NB4 (cell line): ENCODE measurements around the gene DNAJC5.
"Not testable (repeated sequence)": the region's sequence is repeated elsewhere in the genome, so short reads cannot be mapped to it uniquely, and the experiment has no call there.

Experiments
- DNase-seq: peaks from one replicate; pipeline ENCODE4 v3.0.0; 2010; ENCODE audit warnings: low read depth
- H3K4me3 ChIP-seq: one replicate; pipeline ENCODE4 v1.5.1; 2011; ENCODE audit warnings: mild to moderate bottlenecking, low read depth, low read length, moderate library complexity
- MYC ChIP-seq: IDR thresholded peaks from 2 replicates; pipeline ENCODE4 v1.6.1; 2011; ENCODE audit warnings: low read depth, low read length
- POLR2A ChIP-seq: IDR thresholded peaks from 2 replicates; pipeline ENCODE4 v1.6.1; 2011; ENCODE audit warnings: mild to moderate bottlenecking; ENCODE audit not compliant: insufficient read length; ENCODE audit errors: extremely low read depth
- TF ChIP-seq, protein P1 (sequence below): IDR thresholded peaks from 2 replicates; pipeline ENCODE4 v1.6.1; 2011; ENCODE audit warnings: low read depth, low read length
- TF ChIP-seq, protein P2 (sequence below): IDR thresholded peaks from one replicate; pipeline ENCODE4 v1.5.1; 2012; ENCODE audit warnings: low read depth, low read length

DNAJC5 gene

DNA sequence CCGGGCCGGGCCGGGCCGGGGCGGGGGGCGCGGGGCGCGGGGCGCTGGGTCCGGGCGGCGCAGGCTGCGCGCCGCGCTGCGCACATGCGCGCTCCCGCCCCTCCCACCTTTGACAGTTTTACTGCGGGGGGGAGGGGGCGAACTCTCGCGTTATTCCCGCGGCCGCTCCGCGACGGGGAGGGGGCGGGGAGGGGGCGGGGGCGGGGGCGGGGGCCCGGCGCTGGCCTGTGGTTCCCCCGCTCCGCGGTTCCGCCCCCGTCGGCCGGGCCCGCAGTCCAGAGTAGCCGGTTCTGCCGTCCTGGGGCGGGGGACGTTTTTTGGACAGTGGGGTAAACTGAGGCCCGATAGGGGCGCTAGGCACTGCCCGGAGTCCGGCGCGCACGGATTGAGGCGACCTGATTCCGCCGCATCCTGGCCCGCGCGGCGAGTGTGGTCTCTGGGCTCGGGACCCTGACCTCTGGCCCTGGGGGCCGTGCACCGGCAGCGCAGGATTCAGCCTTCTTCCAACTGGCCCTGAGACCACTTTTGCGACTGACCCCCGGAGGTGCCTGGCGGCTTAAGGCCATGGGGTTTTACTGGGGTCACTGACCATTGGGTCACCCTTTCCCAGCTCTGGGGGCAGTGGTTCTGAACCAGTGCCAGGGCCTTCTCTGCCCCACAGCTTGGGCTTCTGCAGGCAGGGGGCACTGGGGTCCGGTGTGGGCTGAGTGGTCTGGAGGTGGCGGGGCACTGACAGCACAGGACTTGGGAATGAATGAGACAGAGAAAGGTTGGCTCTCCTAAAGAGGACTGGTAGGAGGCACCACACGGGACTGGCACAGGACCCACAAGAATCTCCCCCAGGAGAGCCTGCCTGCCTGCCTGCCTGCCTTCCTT is 75.2 kb downstream of the DNAJC5 start, which contains the start of gene ZNF512B:
ZNF512B (minus strand) TSS at position 93 of the 876 bp plus-strand sequence. CDS start 1,980 bp downstream, outside the sequence.
- TF ChIP-seq MYC (peak; percentile 65; the same call in 1 of the 2 replicates), POLR2A (no peak)
- TF ChIP-seq, protein P1, sequence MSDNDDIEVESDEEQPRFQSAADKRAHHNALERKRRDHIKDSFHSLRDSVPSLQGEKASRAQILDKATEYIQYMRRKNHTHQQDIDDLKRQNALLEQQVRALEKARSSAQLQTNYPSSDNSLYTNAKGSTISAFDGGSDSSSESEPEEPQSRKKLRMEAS, result peak; percentile 82
- TF ChIP-seq, protein P2, sequence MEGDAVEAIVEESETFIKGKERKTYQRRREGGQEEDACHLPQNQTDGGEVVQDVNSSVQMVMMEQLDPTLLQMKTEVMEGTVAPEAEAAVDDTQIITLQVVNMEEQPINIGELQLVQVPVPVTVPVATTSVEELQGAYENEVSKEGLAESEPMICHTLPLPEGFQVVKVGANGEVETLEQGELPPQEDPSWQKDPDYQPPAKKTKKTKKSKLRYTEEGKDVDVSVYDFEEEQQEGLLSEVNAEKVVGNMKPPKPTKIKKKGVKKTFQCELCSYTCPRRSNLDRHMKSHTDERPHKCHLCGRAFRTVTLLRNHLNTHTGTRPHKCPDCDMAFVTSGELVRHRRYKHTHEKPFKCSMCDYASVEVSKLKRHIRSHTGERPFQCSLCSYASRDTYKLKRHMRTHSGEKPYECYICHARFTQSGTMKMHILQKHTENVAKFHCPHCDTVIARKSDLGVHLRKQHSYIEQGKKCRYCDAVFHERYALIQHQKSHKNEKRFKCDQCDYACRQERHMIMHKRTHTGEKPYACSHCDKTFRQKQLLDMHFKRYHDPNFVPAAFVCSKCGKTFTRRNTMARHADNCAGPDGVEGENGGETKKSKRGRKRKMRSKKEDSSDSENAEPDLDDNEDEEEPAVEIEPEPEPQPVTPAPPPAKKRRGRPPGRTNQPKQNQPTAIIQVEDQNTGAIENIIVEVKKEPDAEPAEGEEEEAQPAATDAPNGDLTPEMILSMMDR, result no peak
- peak; percentile 76 for DNase-seq

DNA sequence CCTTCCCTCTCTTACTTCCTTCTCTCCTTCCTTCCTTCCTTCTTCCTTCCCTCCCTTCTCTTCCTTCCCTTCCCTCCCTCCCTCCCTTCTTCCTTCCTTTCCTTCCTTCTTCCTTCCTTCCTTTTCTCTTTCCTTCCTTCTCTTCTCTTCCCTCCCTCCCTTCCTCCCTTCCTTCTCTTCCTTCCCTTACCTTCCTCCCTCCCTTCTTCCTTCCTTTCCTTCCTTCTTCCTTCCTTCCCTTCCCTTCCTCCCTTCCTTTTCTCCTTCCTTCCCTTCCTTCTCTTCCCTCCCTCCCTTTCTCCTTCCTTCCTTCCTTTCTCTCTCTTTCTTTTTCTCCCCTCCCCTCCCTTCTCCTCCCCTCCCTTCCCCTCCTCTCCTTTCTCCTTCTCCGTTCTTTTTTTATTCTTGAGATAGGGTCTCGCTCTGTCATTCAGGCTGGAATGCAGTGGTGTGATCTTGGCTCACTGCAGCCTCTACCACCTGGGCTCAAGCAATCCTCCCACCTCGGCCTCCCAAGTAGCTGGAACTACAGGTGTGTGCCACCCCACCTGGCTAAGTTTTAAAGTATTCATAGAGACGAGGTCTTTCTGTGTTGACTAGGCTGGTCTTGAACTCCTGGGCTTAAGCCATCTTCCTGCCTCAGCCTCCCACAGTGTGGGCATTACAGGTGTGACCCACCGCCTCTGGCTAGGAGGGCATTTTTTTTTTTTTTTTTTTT is 75.9 kb downstream of the DNAJC5 start:
- H3K4me3 ChIP-seq, result no peak overlapping the region
- TF ChIP-seq POLR2A (no peak), MYC (no peak)
- TF ChIP-seq, protein P1, result no peak
- TF ChIP-seq, protein P2, result no peak
- DNase-seq, result no peak

More for the DNA sequence above, 75.2 kb downstream of the DNAJC5 start, which contains the start of gene ZNF512B:
- peak within 1 kb of the TSS; percentile 52 for H3K4me3 ChIP-seq

DNA sequence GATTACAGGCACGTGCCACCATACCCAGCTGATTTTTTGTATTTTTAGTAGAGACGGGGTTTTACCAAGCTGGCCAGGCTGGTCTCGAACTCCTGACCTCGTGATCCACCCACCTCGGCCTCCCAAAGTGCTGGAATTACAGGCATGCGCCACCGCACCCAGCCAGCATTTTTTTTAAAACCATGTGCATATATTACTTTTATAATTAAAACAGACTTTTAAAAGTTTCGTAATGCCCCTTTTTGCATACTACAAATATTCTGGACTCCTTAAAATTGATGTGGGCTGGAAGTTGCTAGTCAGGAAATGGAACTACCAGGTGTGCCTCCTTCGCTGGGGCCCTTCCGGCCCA is 77.0 kb downstream of the DNAJC5 start:
- H3K4me3 ChIP-seq, result not testable (repeated sequence)

DNA sequence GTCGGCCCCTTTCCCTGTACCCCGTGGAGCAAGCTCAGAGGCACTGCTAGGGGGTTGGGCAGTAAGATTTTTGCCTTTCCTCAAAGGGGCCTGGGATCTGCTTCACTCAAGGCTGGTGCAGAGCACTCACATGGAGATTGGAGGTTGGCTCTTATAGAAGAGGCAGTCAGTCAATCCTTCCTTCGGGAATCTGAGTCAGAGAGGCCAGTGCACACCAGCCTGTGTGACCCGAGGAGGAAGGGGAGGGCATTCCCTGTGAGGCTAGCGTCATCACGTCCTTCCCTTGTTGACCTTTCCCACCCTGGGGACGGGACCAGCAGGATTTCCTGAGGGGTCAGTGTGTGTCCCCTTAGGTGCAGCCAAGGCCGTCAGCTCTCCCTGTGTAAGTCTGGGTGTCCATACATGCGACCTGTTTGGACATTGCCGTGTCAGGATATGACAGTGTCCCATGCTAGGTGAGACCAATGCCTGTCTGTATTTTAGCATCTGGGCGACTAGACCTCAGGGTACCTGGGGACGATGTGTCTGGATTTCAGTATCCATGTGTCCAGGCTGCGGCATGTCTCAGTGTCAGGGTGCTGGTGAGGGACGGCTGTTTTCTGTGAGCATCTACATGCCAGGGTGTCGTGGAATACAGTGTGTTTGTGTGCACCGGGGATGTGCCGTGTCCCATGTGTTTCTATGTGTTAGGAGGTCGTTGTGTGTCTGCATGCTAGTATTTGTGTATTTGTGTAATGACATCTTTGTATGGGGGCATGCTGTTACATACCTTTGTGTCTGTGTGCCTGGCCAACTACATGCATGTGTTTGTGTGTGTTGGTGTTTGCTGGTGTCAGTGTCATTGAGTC is 77.6 kb downstream of the DNAJC5 start:
- TF ChIP-seq, protein P1, result no peak
- TF ChIP-seq MYC (no peak), POLR2A (no peak)
- TF ChIP-seq, protein P2, result no peak
- H3K4me3 ChIP-seq, result no peak overlapping the region
- DNase-seq, result no peak

More for the DNA sequence above, 77.0 kb downstream of the DNAJC5 start:
- not testable (repeated sequence) for DNase-seq

DNA sequence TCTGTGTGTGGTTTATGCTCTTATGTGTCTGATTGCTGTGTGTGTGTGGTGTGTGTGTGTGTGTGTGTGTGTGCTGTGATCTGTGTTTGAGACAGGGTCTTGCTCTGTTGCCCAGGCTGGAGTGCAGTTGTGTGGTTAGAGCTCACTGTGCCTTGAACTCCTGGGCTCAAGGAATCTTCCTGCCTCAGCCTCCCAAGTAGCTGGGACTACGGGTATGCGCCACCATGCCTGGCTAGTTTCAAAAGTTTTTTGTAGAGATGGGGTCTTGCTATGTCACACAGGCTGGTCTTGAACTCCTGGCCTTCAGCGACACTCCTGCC is 78.2 kb downstream of the DNAJC5 start:
- H3K4me3 ChIP-seq, result no peak overlapping the region
- TF ChIP-seq, protein P1, result no peak
- TF ChIP-seq MYC, result no peak
- no peak for TF ChIP-seq POLR2A
- TF ChIP-seq, protein P2, result no peak

More for the DNA sequence above, 78.2 kb downstream of the DNAJC5 start:
- DNase-seq, result no peak
